Measurements from ENCODE around the gene GRWD1. TPM values are rescaled to one million over a fixed set of nuclear protein-coding genes. Genes with fewer than 3 reads are reported as not detected.

The GRWD1 gene
- total RNA-seq, 1 donor from 2014 or later: 34.0 TPM

GRCh38 chr19:48398375-48399235 is 47.2 kb upstream of the GRWD1 start:
- Mint-ChIP-seq H3K4me3 (peak overlapping the region; percentile 56), H3K27ac (peak overlapping the region; percentile 88), H3K27me3 (ENCODE audit: low read depth) (peaks cover 30% of the 10 kb centered on the region), H3K36me3 (no peaks in the 10 kb centered on the region), H3K4me1 (peaks cover 40% of the 10 kb centered on the region), H3K9me3 (no peaks in the 10 kb centered on the region)
- no peak for TF ChIP-seq CTCF (IDR thresholded peaks at IDR 0.05; ENCODE audit: unreplicated experiment)
- DNase-seq (ENCODE audit: low spot score in 2 of 2, unreplicated experiment in 2 of 2): peak; percentile 69 to 79

GRCh38 chr19:48400018-48400742 is 45.6 kb upstream of the GRWD1 start:
- Mint-ChIP-seq H3K4me1 (peaks cover 34% of the 10 kb centered on the region), H3K36me3 (no peaks in the 10 kb centered on the region), H3K9me3 (no peaks in the 10 kb centered on the region), H3K27ac (peak overlapping the region; percentile 83), H3K27me3 (ENCODE audit: low read depth) (peaks cover 18% of the 10 kb centered on the region), H3K4me3 (peak overlapping the region; percentile 58)
- DNase-seq (ENCODE audit: low spot score in 2 of 2, unreplicated experiment in 2 of 2): no peak
- TF ChIP-seq CTCF (IDR thresholded peaks at IDR 0.05; ENCODE audit: unreplicated experiment): no peak

- Mint-ChIP-seq H3K27ac (no peak overlapping the region), H3K36me3 (no peaks in the 10 kb centered on the region), H3K4me1 (peaks cover 23% of the 10 kb centered on the region), H3K9me3 (no peaks in the 10 kb centered on the region), H3K27me3 (ENCODE audit: low read depth) (peaks cover 8% of the 10 kb centered on the region), H3K4me3 (no peak overlapping the region)
- no peak for TF ChIP-seq CTCF (IDR thresholded peaks at IDR 0.05; ENCODE audit: unreplicated experiment)
- no peak for DNase-seq (ENCODE audit: low spot score in 2 of 2, unreplicated experiment in 2 of 2)
These were observed 44.5 kb upstream of the GRWD1 start for GRCh38 chr19:48401287-48401686.

- no peak overlapping the region for H3K4me3 Mint-ChIP-seq
- no peak for TF ChIP-seq CTCF (IDR thresholded peaks at IDR 0.05; ENCODE audit: unreplicated experiment)
- H3K4me1 Mint-ChIP-seq: peaks cover 5% of the 10 kb centered on the region
- DNase-seq (ENCODE audit: low spot score in 2 of 2, unreplicated experiment in 2 of 2): no peak
- H3K27me3 Mint-ChIP-seq (ENCODE audit: low read depth): no peaks in the 10 kb centered on the region
- peak overlapping the region; percentile 57 for H3K27ac Mint-ChIP-seq
- H3K36me3 Mint-ChIP-seq: no peaks in the 10 kb centered on the region
- no peaks in the 10 kb centered on the region for H3K9me3 Mint-ChIP-seq
These were observed 42.2 kb upstream of the GRWD1 start for GRCh38 chr19:48403606-48404005.

- Mint-ChIP-seq H3K9me3 (no peaks in the 10 kb centered on the region), H3K27ac (no peak overlapping the region), H3K36me3 (no peaks in the 10 kb centered on the region), H3K4me3 (no peak overlapping the region), H3K4me1 (peaks cover 5% of the 10 kb centered on the region), H3K27me3 (ENCODE audit: low read depth) (no peaks in the 10 kb centered on the region)
- no peak for TF ChIP-seq CTCF (IDR thresholded peaks at IDR 0.05; ENCODE audit: unreplicated experiment)
- DNase-seq (ENCODE audit: low spot score in 2 of 2, unreplicated experiment in 2 of 2): no peak
These were observed 40.6 kb upstream of the GRWD1 start for GRCh38 chr19:48405010-48405659.

All from mesothelial cell of epicardium (in vitro differentiated cells).